HepG2 (cell line): ENCODE results near the gene ACOXL. TPM values are rescaled to one million over a fixed set of nuclear protein-coding genes. Genes with fewer than 3 reads are reported as not detected.
A peak's percentile ranks its signal among the peaks of the same experiment; 100 is the strongest.

Source experiments
- CAMTA2 ChIP-seq: sonication (generic); formaldehyde crosslinking; IDR thresholded peaks from 2 replicates; pipeline ENCODE4 v1.4.0; 2020; ENCODE audit warnings: mild to moderate bottlenecking, missing genetic modification reagents, borderline replicate concordance
- GLI4 ChIP-seq: sonication (generic); formaldehyde crosslinking; IDR thresholded peaks from 2 replicates; pipeline ENCODE4 v1.5.1; 2020; ENCODE audit warnings: missing genetic modification reagents, mild to moderate bottlenecking, moderate library complexity, borderline replicate concordance
- GZF1 ChIP-seq: sonication (generic); formaldehyde crosslinking; IDR thresholded peaks from 2 replicates; pipeline ENCODE4 v1.5.1; 2020; ENCODE audit warnings: mild to moderate bottlenecking, missing genetic modification reagents
- JDP2 ChIP-seq: sonication (generic); formaldehyde crosslinking; IDR thresholded peaks from 2 replicates; pipeline ENCODE4 v1.8.1; 2022; ENCODE audit warnings: missing genetic modification reagents, borderline replicate concordance
- KLF16 ChIP-seq, 2 experiments: sonication (generic) in 1 of 2; formaldehyde crosslinking in 1 of 2; IDR thresholded peaks; 2 replicates each; pipeline versions ENCODE4 v1.6.1 to v1.8.0; 2016 to 2023; ENCODE audit warnings: missing genetic modification reagents in 2 of 2, missing compliant biosample characterization in 1 of 2
- NFATC3 ChIP-seq: sonication (generic); formaldehyde crosslinking; IDR thresholded peaks from 2 replicates; pipeline ENCODE4 v1.5.1; 2020; ENCODE audit warnings: mild to moderate bottlenecking, missing genetic modification reagents
- RBAK ChIP-seq: sonication (generic); formaldehyde crosslinking; IDR thresholded peaks from 2 replicates; pipeline ENCODE4 v1.5.1; 2020; ENCODE audit warnings: mild to moderate bottlenecking, missing genetic modification reagents
- SOX13 ChIP-seq, 3 experiments: fragments of 450-650 bp in 1 of 3; sonication (generic) in 1 of 3; formaldehyde crosslinking in 1 of 3; IDR thresholded peaks in 2 of 3; conservative IDR thresholded peaks in 1 of 3; 2 replicates each; pipeline versions ENCODE4 v1.5.0 to v1.6.1; 2016 to 2020; ENCODE audit warnings: antibody characterized with exemption in 1 of 3, mild to moderate bottlenecking in 1 of 3, missing compliant biosample characterization in 1 of 3, missing genetic modification reagents in 1 of 3, moderate library complexity in 1 of 3
- SRSF4 ChIP-seq: fragments of 200-400 bp; formaldehyde crosslinking; IDR thresholded peaks from one replicate; pipeline ENCODE4 v1.6.1; 2018; ENCODE audit warnings: mild to moderate bottlenecking, low read depth, low read length, moderate library complexity; ENCODE audit not compliant: poor library complexity, severe bottlenecking
- STAG1 ChIP-seq: sonication (generic); formaldehyde crosslinking; IDR thresholded peaks from 2 replicates; pipeline ENCODE4 v1.4.0; 2020; ENCODE audit warnings: missing genetic modification reagents
- ZFP90 ChIP-seq: sonication (generic); formaldehyde crosslinking; IDR thresholded peaks from 2 replicates; pipeline ENCODE4 v1.8.0; 2022; ENCODE audit warnings: missing genetic modification reagents, mild to moderate bottlenecking, inconsistent platforms, borderline replicate concordance
- ZNF256 ChIP-seq: sonication (generic); formaldehyde crosslinking; conservative IDR thresholded peaks from 2 replicates; pipeline ENCODE4 v1.4.0; 2020; ENCODE audit warnings: missing genetic modification reagents
- ZNF337 ChIP-seq: sonication (generic); formaldehyde crosslinking; IDR thresholded peaks from 2 replicates; pipeline ENCODE4 v1.5.1; 2020; ENCODE audit warnings: missing genetic modification reagents, low read depth, mild to moderate bottlenecking, borderline replicate concordance
- ZNF547 ChIP-seq: sonication (generic); formaldehyde crosslinking; IDR thresholded peaks from 2 replicates; pipeline ENCODE4 v1.5.1; 2020; ENCODE audit warnings: mild to moderate bottlenecking, missing genetic modification reagents
- ZNF552 ChIP-seq: sonication (generic); formaldehyde crosslinking; IDR thresholded peaks from 2 replicates; pipeline ENCODE4 v1.9.0; 2022; ENCODE audit warnings: missing genetic modification reagents, mild to moderate bottlenecking, borderline replicate concordance
- ZNF746 ChIP-seq: sonication (generic); formaldehyde crosslinking; IDR thresholded peaks from 2 replicates; pipeline ENCODE4 v1.8.0; 2022; ENCODE audit warnings: mild to moderate bottlenecking, missing genetic modification reagents
- polyA plus RNA-seq, 8 experiments: library from polyadenylated mRNA; depleted of rRNA in 3 of 8; stranded (reverse) in 7 of 8; unstranded in 1 of 8; fragments of >200 nt; fragmentation: Illumina TruSeq in 4 of 8; extraction: Trizol in 4 of 8; gene quantifications; 2 replicates each; pipeline versions ENCODE4 v1.2.1 to v1.2.3, GENCODE V29; 2011 to 2016; ENCODE audit warnings: low read depth in 4 of 8, missing spikeins in 1 of 8, mixed read lengths in 1 of 8; ENCODE audit not compliant: insufficient read depth in 1 of 8
- total RNA-seq, 5 experiments: library from RNA; depleted of rRNA; stranded (reverse); fragments of >200 nt; fragmentation: Illumina TruSeq; extraction: Trizol; gene quantifications; 2 replicates each; pipeline ENCODE4 v1.2.3, GENCODE V29; 2016; ENCODE audit warnings: low read depth in 1 of 5
- TF ChIP-seq, protein P1 (sequence below): sonication (generic); formaldehyde crosslinking; IDR thresholded peaks from 2 replicates; pipeline ENCODE4 v1.8.0; 2022; ENCODE audit warnings: missing genetic modification reagents, mild to moderate bottlenecking, borderline replicate concordance
- TF ChIP-seq, protein P2 (sequence below): sonication (generic); formaldehyde crosslinking; IDR thresholded peaks from 2 replicates; pipeline ENCODE4 v1.8.1; 2023; ENCODE audit warnings: missing genetic modification reagents, inconsistent platforms, borderline replicate concordance
- TF ChIP-seq, protein P3 (sequence below): sonication (generic); formaldehyde crosslinking; IDR thresholded peaks from 2 replicates; pipeline ENCODE4 v1.9.0; 2022; ENCODE audit warnings: low read depth, missing genetic modification reagents
- TF ChIP-seq, protein P4 (sequence below): IDR thresholded peaks from 2 replicates; pipeline ENCODE4 v1.6.1; 2016; ENCODE audit warnings: low read depth, borderline replicate concordance
- TF ChIP-seq, protein P5 (sequence below): sonication (generic); formaldehyde crosslinking; IDR thresholded peaks from 2 replicates; pipeline ENCODE4 v1.4.0; 2020; ENCODE audit warnings: missing genetic modification reagents

Gene ACOXL
- total and polyA plus RNA-seq, 2 of the 13 experiments (the other 11 are each of a cell fraction or from before 2014, with no cell fraction given), result not detected

DNA sequence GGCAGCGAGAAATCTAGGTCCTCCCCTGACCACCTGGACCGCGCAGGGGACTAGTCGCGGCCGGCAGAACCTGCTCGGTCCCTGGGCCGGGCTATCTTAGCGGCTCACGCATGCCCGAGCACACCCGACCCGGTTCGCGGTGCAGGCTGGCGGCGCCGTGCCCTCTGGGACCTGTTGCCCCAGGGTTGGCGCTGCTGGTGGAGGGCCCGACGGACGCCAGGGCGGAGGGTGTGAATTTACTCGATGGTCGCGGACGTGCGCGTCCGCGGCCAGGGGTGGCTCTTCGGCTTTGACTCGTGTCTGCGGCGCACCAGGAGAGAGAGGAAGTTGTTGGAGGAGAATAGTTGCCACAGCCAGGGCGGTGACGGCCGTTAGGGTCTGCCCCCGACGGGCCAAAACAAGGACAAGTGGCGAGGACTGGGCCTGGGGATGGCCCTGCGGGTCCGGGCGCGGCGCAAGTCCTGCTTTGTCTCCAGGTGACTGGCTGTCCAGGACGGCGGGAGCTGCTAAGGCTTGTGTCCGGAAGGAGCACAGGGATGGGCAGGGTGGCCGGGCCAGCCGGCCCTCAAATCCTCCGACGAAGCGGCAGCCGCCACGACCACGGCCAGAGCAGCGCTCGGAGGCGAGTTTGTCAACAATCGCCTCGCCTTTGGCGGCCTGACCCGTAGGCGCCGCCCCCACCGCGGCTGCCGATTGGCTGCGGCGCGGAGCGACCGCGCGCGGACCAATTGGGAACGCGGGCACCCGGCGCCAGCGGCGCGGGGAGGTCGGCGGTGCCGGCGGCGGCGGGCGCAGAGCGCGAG, 389.7 kb downstream of the ACOXL start (continued):
- TF ChIP-seq, protein P1, sequence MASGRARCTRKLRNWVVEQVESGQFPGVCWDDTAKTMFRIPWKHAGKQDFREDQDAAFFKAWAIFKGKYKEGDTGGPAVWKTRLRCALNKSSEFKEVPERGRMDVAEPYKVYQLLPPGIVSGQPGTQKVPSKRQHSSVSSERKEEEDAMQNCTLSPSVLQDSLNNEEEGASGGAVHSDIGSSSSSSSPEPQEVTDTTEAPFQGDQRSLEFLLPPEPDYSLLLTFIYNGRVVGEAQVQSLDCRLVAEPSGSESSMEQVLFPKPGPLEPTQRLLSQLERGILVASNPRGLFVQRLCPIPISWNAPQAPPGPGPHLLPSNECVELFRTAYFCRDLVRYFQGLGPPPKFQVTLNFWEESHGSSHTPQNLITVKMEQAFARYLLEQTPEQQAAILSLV, result no peak
- TF ChIP-seq GZF1, result peak; percentile 63; the same call in 1 of the 2 replicates
- TF ChIP-seq ZFP90, result no peak
- TF ChIP-seq JDP2 (CRISPR knock-in tag), result no peak
- TF ChIP-seq ZNF552 (CRISPR knock-in tag), result no peak; the same call in 1 of the 2 replicates
- TF ChIP-seq ZNF337, result peak; percentile 45; the same call in 1 of the 2 replicates
- TF ChIP-seq SOX13 (IDR thresholded peaks at IDR 0.05), result no peak
- TF ChIP-seq SOX13 (CRISPR knock-in tag; conservative IDR thresholded peaks at IDR 0.05 in 1 of 2, IDR thresholded peaks at IDR 0.05 in 1 of 2), result peak in 1 of 2 experiments; percentile 49; a peak in 1 of 4 replicates
- TF ChIP-seq, protein P2, sequence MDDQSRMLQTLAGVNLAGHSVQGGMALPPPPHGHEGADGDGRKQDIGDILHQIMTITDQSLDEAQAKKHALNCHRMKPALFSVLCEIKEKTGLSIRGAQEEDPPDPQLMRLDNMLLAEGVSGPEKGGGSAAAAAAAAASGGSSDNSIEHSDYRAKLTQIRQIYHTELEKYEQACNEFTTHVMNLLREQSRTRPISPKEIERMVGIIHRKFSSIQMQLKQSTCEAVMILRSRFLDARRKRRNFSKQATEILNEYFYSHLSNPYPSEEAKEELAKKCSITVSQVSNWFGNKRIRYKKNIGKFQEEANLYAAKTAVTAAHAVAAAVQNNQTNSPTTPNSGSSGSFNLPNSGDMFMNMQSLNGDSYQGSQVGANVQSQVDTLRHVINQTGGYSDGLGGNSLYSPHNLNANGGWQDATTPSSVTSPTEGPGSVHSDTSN, result no peak
- TF ChIP-seq, protein P3, sequence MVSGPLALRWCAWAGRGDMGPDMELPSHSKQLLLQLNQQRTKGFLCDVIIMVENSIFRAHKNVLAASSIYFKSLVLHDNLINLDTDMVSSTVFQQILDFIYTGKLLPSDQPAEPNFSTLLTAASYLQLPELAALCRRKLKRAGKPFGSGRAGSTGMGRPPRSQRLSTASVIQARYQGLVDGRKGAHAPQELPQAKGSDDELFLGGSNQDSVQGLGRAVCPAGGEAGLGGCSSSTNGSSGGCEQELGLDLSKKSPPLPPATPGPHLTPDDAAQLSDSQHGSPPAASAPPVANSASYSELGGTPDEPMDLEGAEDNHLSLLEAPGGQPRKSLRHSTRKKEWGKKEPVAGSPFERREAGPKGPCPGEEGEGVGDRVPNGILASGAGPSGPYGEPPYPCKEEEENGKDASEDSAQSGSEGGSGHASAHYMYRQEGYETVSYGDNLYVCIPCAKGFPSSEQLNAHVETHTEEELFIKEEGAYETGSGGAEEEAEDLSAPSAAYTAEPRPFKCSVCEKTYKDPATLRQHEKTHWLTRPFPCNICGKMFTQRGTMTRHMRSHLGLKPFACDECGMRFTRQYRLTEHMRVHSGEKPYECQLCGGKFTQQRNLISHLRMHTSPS (CRISPR knock-in tag), result no peak
- no peak for TF ChIP-seq NFATC3 (CRISPR knock-in tag)
- TF ChIP-seq ZNF547 (CRISPR knock-in tag), result peak; percentile 23; the same call in 1 of the 2 replicates
- no peak for TF ChIP-seq ZNF256 (CRISPR knock-in tag)
- TF ChIP-seq GLI4 (CRISPR knock-in tag), result no peak; the same call in 1 of the 2 replicates
- no peak for TF ChIP-seq SRSF4
- no peak for TF ChIP-seq ZNF746
- TF ChIP-seq STAG1 (CRISPR knock-in tag), result peak; percentile 3; the same call in 1 of the 2 replicates
- peak; percentile 92 for TF ChIP-seq CAMTA2 (CRISPR knock-in tag)
- 0 out of 4 replicates have a peak, but pooled peaks of 1 of the 2 experiments have one; percentile 3 for TF ChIP-seq KLF16 (CRISPR knock-in tag; IDR thresholded peaks at IDR 0.05)
- TF ChIP-seq, protein P4, sequence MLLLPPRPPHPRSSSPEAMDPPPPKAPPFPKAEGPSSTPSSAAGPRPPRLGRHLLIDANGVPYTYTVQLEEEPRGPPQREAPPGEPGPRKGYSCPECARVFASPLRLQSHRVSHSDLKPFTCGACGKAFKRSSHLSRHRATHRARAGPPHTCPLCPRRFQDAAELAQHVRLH, result peak; percentile 21; the same call in 1 of the 2 replicates
- TF ChIP-seq, protein P5, sequence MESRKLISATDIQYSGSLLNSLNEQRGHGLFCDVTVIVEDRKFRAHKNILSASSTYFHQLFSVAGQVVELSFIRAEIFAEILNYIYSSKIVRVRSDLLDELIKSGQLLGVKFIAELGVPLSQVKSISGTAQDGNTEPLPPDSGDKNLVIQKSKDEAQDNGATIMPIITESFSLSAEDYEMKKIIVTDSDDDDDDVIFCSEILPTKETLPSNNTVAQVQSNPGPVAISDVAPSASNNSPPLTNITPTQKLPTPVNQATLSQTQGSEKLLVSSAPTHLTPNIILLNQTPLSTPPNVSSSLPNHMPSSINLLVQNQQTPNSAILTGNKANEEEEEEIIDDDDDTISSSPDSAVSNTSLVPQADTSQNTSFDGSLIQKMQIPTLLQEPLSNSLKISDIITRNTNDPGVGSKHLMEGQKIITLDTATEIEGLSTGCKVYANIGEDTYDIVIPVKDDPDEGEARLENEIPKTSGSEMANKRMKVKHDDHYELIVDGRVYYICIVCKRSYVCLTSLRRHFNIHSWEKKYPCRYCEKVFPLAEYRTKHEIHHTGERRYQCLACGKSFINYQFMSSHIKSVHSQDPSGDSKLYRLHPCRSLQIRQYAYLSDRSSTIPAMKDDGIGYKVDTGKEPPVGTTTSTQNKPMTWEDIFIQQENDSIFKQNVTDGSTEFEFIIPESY (CRISPR knock-in tag), result no peak
- no peak for TF ChIP-seq RBAK (CRISPR knock-in tag)
